ENCODE data around the gene DES. TPM values are rescaled to one million over a fixed set of nuclear protein-coding genes. Genes with fewer than 3 reads are reported as not detected.

DES gene
- total and polyA plus RNA-seq, 2 experiments from 2014 or later, result 1.3 to 2.0 TPM

DNA sequence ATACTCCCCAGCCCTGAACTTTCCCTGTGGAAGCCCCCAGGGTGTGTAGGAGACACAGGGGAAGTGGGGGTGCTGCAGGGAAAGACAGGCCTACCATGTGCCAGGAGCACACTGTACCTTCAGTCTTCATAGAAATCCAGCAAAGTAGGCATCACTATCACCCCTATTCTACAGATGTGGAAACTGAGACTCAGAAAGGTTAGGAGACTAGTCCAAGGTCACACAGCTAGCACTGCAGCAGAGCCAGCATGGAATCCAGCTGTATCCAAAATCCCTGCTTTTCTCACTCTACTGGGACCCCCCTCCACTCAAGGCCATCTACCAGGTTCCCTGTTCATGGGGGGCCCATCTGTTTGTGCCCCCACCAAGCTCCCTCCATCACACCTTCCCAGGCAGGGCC, 37.3 kb upstream of the DES start (continued):
- TF ChIP-seq, protein P1, sequence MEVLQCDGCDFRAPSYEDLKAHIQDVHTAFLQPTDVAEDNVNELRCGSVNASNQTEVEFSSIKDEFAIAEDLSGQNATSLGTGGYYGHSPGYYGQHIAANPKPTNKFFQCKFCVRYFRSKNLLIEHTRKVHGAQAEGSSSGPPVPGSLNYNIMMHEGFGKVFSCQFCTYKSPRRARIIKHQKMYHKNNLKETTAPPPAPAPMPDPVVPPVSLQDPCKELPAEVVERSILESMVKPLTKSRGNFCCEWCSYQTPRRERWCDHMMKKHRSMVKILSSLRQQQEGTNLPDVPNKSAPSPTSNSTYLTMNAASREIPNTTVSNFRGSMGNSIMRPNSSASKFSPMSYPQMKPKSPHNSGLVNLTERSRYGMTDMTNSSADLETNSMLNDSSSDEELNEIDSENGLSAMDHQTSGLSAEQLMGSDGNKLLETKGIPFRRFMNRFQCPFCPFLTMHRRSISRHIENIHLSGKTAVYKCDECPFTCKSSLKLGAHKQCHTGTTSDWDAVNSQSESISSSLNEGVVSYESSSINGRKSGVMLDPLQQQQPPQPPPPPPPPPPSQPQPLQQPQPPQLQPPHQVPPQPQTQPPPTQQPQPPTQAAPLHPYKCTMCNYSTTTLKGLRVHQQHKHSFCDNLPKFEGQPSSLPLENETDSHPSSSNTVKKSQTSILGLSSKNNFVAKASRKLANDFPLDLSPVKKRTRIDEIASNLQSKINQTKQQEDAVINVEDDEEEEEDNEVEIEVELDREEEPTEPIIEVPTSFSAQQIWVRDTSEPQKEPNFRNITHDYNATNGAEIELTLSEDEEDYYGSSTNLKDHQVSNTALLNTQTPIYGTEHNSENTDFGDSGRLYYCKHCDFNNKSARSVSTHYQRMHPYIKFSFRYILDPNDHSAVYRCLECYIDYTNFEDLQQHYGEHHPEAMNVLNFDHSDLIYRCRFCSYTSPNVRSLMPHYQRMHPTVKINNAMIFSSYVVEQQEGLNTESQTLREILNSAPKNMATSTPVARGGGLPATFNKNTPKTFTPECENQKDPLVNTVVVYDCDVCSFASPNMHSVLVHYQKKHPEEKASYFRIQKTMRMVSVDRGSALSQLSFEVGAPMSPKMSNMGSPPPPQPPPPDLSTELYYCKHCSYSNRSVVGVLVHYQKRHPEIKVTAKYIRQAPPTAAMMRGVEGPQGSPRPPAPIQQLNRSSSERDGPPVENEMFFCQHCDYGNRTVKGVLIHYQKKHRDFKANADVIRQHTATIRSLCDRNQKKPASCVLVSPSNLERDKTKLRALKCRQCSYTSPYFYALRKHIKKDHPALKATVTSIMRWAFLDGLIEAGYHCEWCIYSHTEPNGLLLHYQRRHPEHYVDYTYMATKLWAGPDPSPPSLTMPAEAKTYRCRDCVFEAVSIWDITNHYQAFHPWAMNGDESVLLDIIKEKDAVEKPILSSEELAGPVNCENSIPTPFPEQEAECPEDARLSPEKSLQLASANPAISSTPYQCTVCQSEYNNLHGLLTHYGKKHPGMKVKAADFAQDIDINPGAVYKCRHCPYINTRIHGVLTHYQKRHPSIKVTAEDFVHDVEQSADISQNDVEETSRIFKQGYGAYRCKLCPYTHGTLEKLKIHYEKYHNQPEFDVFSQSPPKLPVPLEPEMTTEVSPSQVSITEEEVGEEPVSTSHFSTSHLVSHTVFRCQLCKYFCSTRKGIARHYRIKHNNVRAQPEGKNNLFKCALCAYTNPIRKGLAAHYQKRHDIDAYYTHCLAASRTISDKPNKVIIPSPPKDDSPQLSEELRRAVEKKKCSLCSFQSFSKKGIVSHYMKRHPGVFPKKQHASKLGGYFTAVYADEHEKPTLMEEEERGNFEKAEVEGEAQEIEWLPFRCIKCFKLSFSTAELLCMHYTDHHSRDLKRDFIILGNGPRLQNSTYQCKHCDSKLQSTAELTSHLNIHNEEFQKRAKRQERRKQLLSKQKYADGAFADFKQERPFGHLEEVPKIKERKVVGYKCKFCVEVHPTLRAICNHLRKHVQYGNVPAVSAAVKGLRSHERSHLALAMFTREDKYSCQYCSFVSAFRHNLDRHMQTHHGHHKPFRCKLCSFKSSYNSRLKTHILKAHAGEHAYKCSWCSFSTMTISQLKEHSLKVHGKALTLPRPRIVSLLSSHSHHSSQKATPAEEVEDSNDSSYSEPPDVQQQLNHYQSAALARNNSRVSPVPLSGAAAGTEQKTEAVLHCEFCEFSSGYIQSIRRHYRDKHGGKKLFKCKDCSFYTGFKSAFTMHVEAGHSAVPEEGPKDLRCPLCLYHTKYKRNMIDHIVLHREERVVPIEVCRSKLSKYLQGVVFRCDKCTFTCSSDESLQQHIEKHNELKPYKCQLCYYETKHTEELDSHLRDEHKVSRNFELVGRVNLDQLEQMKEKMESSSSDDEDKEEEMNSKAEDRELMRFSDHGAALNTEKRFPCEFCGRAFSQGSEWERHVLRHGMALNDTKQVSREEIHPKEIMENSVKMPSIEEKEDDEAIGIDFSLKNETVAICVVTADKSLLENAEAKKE (CRISPR knock-in tag; IDR thresholded peaks at IDR 0.05), result no peak
- TF ChIP-seq ZNF114 (CRISPR knock-in tag; IDR thresholded peaks at IDR 0.05) (no peak), POLR2AphosphoS5 (IDR thresholded peaks at IDR 0.05; ENCODE audit: low read depth) (no peak), STAT1 (IDR thresholded peaks at IDR 0.05; ENCODE audit: unreplicated experiment) (no peak), CREB1 (CRISPR knock-in tag; IDR thresholded peaks at IDR 0.05; ENCODE audit: low read depth) (no peak), ETS1 (IDR thresholded peaks at IDR 0.05) (no peak), NANOG (IDR thresholded peaks at IDR 0.05; ENCODE audit: borderline replicate concordance) (no peak)

DNA sequence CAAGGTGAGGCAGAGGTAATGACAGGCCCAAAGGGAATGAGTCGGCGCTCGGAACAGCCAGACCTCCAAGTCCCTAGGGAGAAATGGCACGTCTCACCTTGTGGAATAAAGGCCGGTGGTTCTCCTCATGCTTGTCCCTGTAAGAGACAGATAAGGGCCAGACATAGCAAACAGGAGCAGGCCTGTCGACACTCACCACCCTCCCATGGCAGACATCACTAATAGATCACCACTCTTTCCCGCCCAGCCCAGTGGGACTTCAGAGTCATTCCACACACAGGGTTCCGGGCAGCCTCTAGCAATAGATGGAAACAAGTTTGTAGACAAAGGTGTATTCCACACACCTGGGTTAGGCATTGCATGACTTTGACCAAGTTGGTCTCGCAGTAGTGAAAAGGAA, 36.7 kb upstream of the DES start:
- Histone ChIP-seq H4K20me1 (replicated peaks; ENCODE audit: insufficient read depth) (no peaks in the 10 kb centered on the region), H3K4me2 (no peak overlapping the region), H3K36me3 (ENCODE audit: insufficient read depth) (0 out of 2 replicates have a peak, but pooled peaks cover 4% of the 10 kb centered on the region), H3K4me1 (ENCODE audit: insufficient read depth) (no peaks in the 10 kb centered on the region), H3K4me3 (no peak overlapping the region), H3K79me2 (replicated peaks; ENCODE audit: insufficient read depth) (no peaks in the 10 kb centered on the region), H2AFZ (no peak overlapping the region), H3K27ac (ENCODE audit: low read depth) (no peak overlapping the region), H3K27me3 (ENCODE audit: insufficient read depth) (no peaks in the 10 kb centered on the region), H3F3A (replicated peaks; ENCODE audit: low read depth) (0 out of 2 replicates have a peak, but pooled peaks cover 2% of the 10 kb centered on the region), H3K9me2 (ENCODE audit: insufficient read depth) (no peaks in the 10 kb centered on the region)
- Mint-ChIP-seq H3K27ac (no peak overlapping the region), H3K36me3 (ENCODE audit: low read depth) (peaks cover 46% of the 10 kb centered on the region), H3K4me1 (peaks cover 2% of the 10 kb centered on the region; the same call in 2 of the 3 replicates), H3K9me3 (no peaks in the 10 kb centered on the region), H3K27me3 (ENCODE audit: insufficient read depth, low read depth, poor library complexity) (peaks cover 2% of the 10 kb centered on the region), H3K4me3 (no peak overlapping the region)
- TF ChIP-seq EZH2 (IDR thresholded peaks at IDR 0.05; ENCODE audit: low read depth, unreplicated experiment), result no peak
- DNase-seq (ENCODE audit: low spot score) (no peak), ATAC-seq (no peak)
